GM10266 (cell line): ENCODE results near the gene RABGAP1.

Source experiments
- DNase-seq: peaks from one replicate; pipeline ENCODE4 v3.0.0; 2012; ENCODE audit errors: extremely low spot score
- TF ChIP-seq, protein P1 (sequence below): IDR thresholded peaks from 2 replicates; pipeline ENCODE4 v1.5.1; 2012; ENCODE audit warnings: mild to moderate bottlenecking, low read depth; ENCODE audit not compliant: control insufficient read depth, insufficient read depth; ENCODE audit errors: missing control alignments

The RABGAP1 gene

DNA sequence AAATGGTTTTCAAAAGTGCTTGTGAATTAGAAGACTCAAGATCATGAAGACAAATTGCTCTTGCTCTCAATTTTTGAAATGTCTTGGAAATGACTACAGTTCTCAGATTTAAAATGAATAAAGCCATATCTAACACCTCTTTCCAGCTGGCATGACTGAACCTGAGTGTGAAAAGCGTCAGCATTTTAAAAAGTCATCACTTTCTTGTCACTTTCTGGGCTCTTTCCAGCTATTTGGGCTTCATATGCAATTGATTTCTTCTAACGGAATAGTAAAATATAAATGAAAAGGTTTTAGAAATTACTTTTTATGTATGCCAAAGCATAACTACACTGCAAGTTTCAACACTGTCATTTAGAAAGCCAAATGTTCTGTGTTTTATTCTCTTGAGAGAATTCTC, 95.0 kb downstream of the RABGAP1 start:
- TF ChIP-seq, protein P1, sequence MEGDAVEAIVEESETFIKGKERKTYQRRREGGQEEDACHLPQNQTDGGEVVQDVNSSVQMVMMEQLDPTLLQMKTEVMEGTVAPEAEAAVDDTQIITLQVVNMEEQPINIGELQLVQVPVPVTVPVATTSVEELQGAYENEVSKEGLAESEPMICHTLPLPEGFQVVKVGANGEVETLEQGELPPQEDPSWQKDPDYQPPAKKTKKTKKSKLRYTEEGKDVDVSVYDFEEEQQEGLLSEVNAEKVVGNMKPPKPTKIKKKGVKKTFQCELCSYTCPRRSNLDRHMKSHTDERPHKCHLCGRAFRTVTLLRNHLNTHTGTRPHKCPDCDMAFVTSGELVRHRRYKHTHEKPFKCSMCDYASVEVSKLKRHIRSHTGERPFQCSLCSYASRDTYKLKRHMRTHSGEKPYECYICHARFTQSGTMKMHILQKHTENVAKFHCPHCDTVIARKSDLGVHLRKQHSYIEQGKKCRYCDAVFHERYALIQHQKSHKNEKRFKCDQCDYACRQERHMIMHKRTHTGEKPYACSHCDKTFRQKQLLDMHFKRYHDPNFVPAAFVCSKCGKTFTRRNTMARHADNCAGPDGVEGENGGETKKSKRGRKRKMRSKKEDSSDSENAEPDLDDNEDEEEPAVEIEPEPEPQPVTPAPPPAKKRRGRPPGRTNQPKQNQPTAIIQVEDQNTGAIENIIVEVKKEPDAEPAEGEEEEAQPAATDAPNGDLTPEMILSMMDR, result no peak
- no peak for DNase-seq

DNA sequence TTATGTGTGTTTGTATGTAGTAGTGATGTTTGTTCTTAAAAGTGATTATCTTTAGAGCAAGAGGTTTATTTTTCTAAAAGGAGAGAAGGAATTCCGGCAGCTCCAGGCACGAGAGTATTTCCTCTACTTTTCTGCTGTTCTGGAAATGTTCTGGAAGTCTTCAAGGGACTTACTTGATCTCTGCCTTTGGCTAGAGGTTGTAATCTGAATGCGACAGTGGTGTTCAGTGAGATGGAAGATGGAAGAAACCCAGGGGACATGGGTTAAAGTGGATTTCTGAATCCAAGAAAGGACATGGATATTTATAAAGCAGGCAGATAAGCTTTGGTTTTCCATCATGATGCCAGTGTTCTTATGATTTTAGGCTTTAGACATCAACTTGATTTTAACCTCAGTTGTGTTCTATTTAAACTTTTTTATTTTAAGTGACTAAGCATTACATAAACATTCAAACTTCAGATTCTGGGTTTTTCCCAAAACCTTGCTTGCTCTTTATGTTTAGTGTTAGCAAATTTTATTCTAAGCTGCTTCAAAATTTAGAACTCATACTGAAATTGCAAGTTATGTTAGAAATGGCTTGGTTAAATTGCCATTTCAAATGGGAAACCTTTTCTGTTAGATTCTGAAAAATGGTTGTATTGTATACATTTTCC, 96.2 kb downstream of the RABGAP1 start:
- DNase-seq, result no peak
- TF ChIP-seq, protein P1, result no peak

DNA sequence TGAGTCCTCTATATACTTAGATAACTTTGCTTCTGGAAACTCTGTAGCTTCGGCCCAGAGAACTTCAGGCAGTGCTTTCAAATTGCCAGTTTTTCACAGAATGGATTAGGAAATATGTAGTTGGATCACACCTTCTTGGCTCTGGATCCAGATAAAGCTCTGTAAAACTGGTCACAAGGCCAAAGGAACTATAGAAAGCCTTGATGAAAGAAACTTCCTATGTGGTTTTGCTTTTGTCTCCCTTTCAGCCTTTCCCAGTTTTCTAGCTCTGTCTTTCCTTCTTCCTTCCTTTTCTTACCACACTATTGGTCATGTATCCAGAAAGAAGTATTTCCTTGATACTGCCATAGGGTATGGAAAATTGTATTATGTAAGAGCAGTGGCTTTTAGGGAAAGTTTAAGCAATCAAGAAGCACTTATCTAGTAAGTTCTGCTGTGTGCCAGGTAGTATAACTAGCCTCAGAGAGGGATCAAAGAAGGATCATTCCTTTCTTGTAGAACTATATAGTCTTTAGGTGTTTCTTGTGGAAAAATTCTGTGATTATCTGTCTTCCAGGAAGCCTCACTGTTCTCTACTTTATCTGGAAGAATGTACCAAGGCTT, 98.9 kb downstream of the RABGAP1 start:
- TF ChIP-seq, protein P1, result no peak
- no peak for DNase-seq

DNA sequence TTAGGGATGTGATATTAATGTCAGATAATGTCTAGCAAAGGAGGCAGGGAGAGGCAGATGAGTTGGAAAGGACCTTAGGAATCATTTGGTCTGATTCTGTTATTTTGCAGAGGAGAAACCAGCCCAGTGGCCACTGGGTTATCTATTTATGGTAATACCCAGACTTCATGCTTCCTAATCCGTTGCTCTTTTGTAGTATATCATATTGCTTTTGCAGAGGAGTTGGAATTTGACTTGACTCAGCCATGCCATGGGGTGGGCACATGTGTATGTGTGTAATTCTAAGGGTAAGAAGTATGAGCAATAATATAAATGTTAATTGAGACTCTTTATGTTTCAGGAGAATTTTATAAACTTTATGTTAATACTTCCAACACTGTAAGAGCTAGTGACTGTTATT, 100.0 kb downstream of the RABGAP1 start:
- no peak for DNase-seq
- TF ChIP-seq, protein P1, result no peak

DNA sequence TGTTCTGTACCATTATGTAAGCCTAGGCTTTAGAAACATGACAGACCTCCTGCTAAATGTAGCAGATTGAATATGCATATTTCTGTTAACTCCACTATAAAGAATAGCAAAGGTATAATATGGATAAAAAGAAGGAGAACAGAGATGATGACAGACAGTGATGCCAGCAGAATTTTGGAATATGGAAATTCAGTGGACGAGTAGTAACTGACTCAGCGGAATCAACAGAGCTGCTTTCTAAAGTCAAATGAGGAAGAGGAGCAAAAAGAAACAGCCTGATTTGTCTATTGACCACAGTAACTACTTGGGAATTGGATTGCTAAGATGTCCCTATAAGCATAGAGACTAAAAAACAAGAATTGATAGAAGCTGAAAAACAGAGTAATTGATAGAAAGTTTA, 100.7 kb downstream of the RABGAP1 start:
- TF ChIP-seq, protein P1, result no peak
- no peak for DNase-seq

DNA sequence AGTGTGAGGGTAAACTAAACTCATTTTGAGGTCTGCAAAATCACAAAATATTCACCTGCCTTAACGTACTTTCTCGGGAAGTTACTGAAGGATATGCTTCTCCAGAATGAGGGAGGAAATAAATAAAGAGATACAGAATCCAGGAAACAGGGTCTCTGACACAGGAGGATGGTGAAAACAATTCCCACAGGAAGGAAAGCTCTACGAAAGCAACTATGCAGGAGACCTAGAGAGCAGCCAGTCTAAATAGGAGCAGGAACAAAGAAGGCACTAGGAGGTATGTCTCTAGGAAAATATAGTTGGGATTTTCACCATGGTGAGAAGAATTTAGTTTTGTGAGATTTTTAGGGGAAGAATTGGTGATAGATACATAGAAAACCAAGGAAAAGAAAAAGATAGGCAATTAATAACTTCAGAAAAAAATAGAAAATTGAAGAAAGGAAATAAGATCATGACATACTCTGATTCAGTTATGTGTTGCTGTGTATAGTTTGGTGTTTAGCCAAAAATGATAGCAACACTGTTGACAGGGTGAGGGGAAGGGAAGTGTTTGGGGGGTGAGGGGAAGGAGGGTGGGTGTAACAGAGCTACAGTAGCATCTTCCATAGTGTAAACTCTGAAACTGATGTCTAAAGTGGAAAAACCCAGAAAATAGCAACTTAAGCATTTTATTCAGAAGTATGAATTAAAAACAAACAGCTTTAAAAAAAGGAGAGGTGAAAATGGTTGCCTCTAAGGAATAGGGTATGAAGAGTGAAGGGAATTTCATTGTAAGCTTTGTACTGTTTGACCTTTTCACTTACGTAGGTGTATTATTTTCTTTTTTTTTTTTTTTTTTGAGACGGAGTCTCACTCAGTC, 102.5 kb downstream of the RABGAP1 start:
- TF ChIP-seq, protein P1, result no peak
- no peak for DNase-seq
